Duodenal mucosa (tissue), 2 donors: ENCODE data around the gene BPIFB4.

Experiments used
- H3K27ac ChIP-seq: one replicate; pipeline ENCODE4 v1.7.0; 2013; ENCODE audit warnings: low read depth, low read length
- H3K27me3 ChIP-seq, 2 donors: one replicate each; pipeline ENCODE4 v1.7.0; 2013; ENCODE audit warnings: low read length in 2 of 2, control low read depth in 1 of 2; ENCODE audit not compliant: insufficient read depth in 2 of 2, control insufficient read depth in 1 of 2
- H3K36me3 ChIP-seq, 2 donors: one replicate each; pipeline ENCODE4 v1.7.0; 2013; ENCODE audit warnings: low read length in 2 of 2, control low read depth in 1 of 2; ENCODE audit not compliant: insufficient read depth in 2 of 2, control insufficient read depth in 1 of 2
- H3K4me1 ChIP-seq, 2 donors: one replicate each; pipeline ENCODE4 v1.7.0; 2013; ENCODE audit warnings: low read length in 2 of 2, control low read depth in 1 of 2; ENCODE audit not compliant: insufficient read depth in 2 of 2, control insufficient read depth in 1 of 2
- H3K4me3 ChIP-seq, 2 donors: one replicate each; pipeline ENCODE4 v1.7.0; 2013; ENCODE audit warnings: low read length in 2 of 2, low read depth in 1 of 2
- H3K9ac ChIP-seq, 2 donors: one replicate each; pipeline ENCODE4 v1.7.0; 2013; ENCODE audit warnings: low read length in 2 of 2, low read depth in 1 of 2
- H3K9me3 ChIP-seq, 2 donors: one replicate each; pipeline ENCODE4 v1.7.0; 2013; ENCODE audit warnings: low read length in 2 of 2, control low read depth in 1 of 2; ENCODE audit not compliant: control insufficient read depth in 1 of 2

The BPIFB4 gene

DNA sequence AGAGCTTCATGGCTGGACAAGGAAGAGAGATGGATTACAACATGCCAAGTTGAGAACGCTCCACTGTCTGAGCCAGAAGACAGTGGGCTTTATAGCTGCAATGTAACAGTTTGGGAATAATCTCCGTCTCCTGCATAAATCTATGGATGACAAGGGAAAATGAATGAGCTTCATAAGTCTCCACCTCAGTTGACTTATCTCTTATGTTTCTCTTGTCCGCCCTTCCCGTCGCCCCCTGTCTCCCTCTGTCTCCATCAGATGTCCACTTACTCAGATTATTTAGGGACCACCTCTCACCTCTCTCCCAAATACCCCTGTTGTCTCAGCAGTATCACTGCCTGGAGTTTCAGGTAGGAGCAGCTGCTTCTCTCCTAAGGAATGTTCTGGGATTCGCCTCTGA lies 74.8 kb downstream of the BPIFB4 start:
- H3K27me3 ChIP-seq: no peaks in the 10 kb centered on the region
- no peaks in the 10 kb centered on the region for H3K9me3 ChIP-seq
- H3K9ac ChIP-seq: no peak overlapping the region
- no peak overlapping the region for H3K27ac ChIP-seq
- H3K4me1 ChIP-seq: no peaks in the 10 kb centered on the region
- H3K4me3 ChIP-seq: no peak overlapping the region
- no peaks in the 10 kb centered on the region for H3K36me3 ChIP-seq

DNA sequence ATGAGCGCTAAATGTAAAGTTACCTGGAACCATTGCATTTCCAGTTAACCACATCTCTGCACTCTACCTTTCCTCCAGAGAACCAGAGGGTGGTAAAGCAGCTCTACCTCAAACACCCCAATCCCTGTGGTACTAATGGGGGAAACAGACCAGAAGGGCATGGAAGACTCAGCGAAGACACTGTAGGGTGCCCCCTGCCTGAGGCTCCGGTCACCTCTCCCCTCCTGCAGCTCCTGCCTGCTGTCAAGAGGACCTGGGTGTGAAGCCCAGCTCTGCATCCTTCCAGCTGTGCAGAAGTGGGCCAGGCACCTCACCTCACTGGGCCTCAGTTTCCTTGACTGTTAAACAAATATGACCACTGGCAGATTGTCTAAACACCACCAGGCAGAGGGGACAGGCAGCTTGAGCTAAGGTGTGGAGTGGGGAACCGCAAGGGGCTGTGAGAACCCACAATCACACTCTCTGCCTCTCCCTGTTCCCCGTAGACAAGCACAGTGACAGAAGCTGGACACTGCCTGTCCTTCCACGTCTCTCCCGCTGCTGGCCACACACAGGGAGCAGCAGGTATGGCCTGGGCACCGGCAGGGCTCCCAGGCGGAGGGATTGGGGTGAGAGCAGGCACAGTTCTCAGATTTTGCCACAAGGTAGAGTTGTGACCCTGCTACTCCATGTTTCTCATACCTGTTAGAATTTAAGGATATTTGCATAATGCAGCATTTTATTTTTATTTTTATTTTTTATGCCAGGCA lies 79.4 kb downstream of the BPIFB4 start:
- no peak overlapping the region for H3K4me3 ChIP-seq
- H3K9ac ChIP-seq: no peak overlapping the region
- no peaks in the 10 kb centered on the region for H3K36me3 ChIP-seq
- no peaks in the 10 kb centered on the region for H3K4me1 ChIP-seq
- no peaks in the 10 kb centered on the region for H3K27me3 ChIP-seq
- no peak overlapping the region for H3K27ac ChIP-seq
- no peaks in the 10 kb centered on the region for H3K9me3 ChIP-seq

DNA sequence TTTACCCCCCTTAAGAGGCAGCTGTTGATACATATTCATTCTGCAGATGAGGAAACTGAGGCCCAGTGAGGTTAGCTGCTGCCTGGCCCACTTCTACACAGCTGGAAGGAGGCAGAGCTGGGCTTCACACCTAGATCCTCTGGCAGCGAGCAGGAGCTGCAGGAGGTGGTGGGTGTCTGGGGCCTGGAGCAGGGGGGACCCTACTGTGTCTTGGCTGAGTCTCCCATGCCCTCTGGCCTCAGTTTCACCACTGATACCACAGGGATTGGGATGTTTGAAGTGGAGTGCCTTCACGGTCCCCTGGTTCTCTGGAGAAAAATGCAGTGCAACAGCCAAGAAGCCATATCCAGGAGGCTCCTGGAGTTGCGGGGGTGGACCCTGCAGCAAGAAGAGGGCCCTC lies 80.3 kb downstream of the BPIFB4 start:
- Histone ChIP-seq H3K27ac (no peak overlapping the region), H3K9me3 (no peaks in the 10 kb centered on the region), H3K27me3 (no peaks in the 10 kb centered on the region), H3K9ac (no peak overlapping the region), H3K36me3 (no peaks in the 10 kb centered on the region), H3K4me1 (no peaks in the 10 kb centered on the region), H3K4me3 (no peak overlapping the region)

- Histone ChIP-seq H3K4me1 (no peaks in the 10 kb centered on the region), H3K9me3 (no peaks in the 10 kb centered on the region), H3K9ac (no peak overlapping the region), H3K36me3 (no peaks in the 10 kb centered on the region), H3K27me3 (no peaks in the 10 kb centered on the region), H3K27ac (no peak overlapping the region), H3K4me3 (no peak overlapping the region)
Observed at GRCh38 chr20:33160681-33161080, 81.2 kb downstream of the BPIFB4 start.
